HT1080 (cell line): ENCODE results near the gene NOS1AP. TPM values are rescaled to one million over a fixed set of nuclear protein-coding genes. Genes with fewer than 3 reads are reported as not detected.

Experiments used
- DNase-seq: peaks from one replicate; pipeline ENCODE4 v3.0.0-alpha.2; 2015; ENCODE audit warnings: low read depth
- small RNA-seq: library from RNA; depleted of rRNA; stranded (forward); fragments of <200 nt; gene quantifications from one replicate; pipeline ENCODE3, GENCODE V24; 2014
- total RNA-seq: library from RNA; depleted of rRNA; stranded (reverse); fragments of >200 nt; shearing (Covaris generic); gene quantifications from 2 replicates; pipeline ENCODE4 v1.2.3, GENCODE V29; 2014; rRNA removed

NOS1AP gene
- total RNA-seq, 1 experiment from 2014 or later = 1.8 TPM

DNA sequence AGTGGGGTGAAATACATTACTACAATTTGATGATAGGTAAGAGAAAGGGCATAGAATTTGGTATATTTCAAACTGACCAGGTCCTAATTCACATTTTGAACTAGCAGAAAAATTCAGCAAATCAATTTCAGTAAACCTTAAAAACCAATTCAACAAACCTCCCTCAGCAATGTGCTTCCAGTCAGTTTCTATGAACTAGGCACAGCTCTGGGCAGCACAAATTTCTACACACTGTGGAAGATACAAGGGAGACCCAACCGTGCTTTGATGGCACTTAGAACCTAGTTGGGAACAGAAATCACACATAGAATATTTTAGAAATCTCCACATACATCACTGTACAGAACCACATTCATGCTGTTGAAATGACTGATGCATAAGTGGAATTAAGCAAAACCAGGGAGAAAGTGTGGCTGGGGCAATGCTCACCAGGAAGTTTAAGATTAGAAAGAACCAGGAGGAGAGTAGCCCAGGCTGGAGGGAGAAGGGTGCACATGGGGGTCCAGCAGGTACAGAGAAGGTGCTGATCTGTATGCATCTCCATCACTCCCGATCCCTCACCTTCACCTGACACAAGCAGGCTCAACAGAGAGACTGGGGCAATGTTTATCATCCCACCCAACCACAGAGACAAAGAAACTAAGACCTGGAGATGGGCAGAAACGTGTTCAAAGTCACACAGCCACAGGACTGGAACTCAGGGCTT lies 326.9 kb downstream of the NOS1AP start:
- no peak for DNase-seq

DNA sequence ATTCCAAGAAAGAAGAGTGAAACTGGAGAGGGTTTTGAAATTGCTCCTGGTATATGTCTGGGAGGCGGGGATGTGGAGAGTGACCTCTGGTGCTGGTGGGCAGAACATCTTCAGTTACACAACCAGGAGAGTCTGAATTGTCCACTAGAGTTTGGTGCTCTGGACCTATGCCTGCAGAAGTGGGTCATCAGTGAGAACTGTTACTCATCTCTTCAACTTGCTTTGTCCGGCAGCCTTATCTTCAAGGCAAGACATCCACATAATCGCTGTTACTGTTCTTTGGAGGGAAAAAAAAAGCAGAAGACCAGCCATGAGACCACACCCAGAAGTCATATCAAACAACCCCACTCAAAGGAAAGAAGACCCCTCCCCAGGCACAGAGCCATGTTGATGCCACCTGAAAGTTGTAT lies 327.6 kb downstream of the NOS1AP start:
- no peak for DNase-seq

DNA sequence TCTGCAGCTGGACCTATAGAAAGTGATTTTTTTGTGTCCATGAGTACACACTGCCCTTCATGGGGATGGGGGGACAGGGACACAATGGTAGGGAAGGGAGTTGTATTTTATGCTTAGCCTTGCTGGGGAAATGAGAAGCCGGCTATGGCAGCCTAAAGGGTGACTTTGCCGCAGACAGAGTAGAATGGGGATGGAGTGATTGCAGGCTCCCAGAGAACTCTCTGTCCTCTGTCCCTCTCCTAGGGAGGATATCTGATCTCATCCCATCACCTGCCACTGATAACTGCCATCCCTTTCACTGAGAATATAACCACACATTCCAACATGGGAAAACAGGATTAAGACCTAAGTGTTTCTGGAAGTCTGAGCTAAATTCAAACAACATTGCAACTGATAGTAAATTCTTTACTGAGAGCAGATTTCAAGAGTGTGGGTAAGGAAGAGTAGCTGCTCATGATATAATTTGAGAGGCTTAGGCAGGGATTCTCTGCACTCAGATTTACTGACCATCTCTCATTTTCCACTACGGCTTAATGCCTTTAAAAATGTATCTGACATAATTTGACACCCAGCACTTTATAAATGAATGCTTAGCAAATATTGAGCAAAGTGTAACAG lies 328.6 kb downstream of the NOS1AP start:
- DNase-seq = no peak

DNA sequence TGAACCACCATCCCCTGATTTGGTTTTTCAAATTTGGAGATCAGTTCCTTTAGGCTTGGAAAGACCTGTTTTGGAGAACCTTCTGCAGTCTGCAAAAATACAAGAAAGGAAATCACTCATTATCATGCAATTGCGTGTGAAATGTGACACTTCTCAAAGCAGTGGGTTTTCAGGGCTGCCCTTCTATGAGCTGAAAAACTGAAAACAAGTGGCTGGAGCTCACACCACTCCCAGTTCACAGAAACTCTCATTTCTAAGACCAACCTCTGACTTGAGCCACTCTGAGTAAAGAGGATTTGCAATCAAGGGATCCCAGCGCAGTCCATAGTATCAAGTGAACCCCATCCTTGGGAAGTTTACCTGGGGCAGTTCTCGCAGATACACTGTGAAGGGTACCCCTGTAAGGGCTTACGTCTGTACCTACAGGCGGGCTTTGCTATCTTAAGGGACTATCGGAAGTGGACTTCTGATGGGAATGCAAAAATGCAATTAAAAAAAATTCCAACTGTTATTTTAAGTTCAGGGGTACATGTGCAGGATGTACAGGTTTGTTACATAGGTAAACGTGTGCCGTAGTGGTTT lies 329.6 kb downstream of the NOS1AP start:
- DNase-seq = no peak

DNA sequence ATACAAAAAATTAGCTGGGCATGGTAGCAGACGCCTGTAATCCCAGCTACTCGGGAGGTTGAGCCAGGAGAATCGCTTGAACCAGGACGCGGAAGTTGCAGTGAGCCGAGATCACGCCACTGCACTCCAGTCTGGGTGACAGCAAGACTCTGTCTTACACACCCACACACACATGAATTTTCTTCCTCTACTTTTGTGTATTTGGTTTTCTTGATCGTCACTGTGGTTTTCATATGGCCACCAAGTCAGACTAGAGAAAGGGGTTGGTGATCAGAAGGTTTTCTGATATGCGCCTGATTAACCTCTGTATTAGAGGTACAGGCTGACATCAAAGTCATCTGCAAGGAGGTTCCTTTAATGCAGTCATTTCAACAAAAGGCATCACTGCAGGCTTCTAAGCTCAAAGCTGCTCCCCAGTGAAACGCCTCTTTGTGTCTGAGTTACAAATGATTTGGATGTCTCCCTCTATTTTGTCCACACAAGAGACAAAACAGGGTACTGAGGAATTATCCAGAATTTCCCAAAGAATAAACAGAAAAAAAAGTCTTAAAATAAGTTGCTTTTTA lies 331.4 kb downstream of the NOS1AP start:
- no peak for DNase-seq

DNA sequence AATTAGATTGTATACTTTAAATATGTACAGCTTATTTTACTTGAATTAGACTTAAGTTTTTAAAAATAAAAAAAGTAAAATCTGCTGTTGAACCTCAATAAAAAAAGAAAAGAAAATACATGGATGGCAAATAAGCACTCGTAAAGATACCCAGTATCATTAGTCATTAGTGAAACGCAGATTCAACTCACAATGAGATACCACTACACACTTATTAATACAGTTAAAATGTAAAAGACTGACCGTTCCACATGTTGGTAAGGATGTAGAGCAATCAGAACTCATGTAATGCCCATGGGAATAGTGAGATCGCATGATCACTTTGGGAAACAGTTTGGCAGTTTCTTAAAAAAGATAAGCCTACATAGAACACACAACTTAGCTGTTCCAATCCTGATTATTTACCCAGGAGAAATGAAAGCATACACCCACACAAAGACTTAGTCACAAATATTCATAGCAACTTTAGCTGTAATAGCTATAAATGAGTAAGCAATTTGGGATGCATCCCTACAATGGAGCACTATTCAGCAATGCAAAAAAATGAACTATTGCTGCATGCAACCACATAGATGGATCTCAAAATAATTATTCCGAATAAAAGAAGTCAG lies 335.2 kb downstream of the NOS1AP start:
- DNase-seq = peak; percentile 37

DNA sequence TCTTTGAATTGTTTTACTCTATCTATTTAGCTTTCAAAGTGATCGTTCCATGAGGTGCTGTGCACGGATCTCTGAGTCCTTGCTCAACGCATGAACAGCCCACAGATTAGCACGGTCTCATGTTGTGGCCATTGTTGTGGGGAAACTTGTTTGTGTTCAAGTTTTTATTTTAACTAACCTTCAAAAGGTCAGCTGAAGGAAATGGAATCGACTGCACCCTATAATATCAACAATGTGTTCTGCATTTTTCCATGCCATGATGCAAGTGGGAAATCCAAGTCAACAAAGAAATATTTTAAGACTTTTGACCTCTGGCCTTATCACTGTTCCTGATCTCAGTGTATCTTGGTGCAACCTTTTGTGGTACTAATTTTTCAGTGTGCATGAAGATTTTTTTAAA lies 336.3 kb downstream of the NOS1AP start:
- DNase-seq = no peak

DNA sequence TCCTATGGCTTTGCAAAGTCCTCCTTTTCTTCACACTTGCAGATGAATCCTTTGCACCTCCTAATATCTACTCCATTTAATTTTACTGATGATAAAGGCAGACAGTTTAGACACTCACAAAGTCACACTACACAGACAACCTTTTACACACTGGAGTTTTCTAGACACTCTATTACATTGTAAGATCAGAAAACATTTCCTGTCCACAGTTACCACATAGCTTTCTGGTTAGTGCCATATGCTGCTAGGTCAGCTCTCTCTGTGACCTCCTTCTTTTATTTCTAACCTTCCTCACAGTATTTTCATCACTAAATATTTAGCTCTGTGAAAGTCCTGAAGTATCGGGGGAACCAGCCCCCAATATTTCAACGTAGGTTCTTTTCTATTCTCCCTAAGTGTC lies 337.3 kb downstream of the NOS1AP start:
- no peak for DNase-seq

DNA sequence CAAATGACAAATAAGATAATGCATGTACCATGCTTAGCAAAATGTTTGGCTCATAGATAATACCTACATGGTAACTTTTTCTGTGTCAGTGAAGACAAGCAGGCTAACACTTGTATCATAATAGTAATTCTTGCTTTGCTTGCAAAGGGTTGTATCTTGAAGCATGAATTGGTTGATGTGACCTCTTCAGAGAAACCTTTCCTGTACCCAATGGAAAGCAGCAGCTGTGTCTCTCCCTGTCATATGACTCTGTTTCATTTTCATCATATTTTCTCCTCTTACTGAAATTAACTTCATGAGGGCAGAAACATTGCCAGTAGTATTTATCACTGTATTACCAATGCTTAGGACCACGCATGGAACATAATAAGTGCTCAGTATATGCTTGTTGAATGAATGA lies 338.0 kb downstream of the NOS1AP start:
- DNase-seq = no peak

DNA sequence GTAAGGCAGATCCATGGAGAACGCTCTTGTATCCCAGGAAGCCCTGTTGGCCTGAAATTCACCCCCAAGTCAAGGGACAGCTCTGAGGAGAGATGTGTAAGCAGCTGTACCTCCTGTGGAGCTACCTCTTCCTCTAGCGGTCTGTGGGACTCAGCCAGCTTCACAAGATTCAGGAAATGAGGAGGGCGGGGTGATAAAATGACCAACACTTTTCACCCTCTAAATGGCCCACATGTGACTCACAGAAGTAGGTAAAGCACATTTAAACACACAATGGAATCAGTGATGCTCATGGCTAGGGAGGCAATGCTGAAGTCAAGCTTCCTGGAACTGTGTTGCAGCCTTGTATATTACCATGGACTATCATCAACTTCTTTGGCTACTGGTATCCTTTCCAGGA lies 342.5 kb downstream of the NOS1AP start, which contains the start of gene SH2D1B:
Gene SH2D1B, minus strand, starts transcription at position 135 of the 400 bp plus-strand sequence. Its CDS starts 120 bp downstream, at position 15.
- DNase-seq = peak; percentile 93

DNA sequence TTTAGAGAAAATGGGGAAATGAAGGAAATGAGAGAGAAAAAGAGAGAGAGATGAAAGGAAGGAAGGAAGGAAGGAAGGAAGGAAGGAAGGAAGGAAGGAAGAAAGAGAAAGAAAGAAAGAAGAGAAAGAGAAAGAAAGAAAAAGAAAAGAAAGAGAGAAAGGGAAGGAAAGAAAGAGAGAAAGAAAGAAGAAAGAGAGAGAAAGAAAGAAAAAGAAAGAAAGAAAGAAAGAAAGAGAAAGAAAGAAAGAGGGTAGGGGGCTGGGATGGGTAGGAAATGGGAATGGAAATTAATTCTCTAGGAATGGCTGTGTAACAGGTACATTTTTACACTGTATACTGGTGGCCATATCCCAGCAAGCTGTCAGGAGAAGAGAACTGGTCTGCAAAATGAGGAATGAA lies 346.7 kb downstream of the NOS1AP start:
- DNase-seq = no peak

DNA sequence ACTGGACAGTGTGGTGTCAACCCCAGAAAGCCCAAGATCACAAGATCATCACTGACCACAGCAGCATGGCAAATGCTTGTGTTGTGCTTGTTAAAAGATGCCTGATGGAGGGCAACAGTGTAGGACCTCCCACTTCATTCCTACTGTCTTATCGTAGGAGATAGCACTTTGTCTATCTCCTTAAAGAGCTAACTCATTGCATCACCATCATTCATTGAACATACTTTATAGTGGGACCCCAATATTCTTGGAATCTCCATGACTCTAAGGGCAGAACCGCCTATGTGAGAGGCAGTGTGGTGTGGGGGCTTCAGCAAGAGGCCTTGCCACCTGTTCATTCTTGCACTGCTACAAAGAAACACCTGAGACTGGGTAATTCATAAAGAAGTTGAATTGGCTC lies 347.4 kb downstream of the NOS1AP start:
- DNase-seq = no peak

DNA sequence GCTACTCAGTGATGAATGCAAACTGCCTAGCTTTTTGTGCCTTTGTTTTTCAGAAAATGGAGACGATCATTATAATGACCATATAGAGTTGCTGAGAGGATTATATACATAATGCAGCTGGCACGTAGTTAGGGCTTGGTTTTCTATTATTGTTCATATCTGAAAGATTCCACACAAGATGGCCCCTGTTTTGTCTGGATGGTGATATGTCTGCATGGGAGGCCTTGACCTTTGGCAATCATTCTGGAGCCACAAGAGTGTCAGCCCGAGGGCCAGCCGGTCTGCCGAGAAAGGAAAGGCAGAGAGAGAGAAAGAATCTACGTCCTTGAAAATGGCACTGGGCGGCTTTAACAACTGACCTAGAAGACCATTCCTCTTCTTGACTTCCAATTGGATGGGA lies 348.2 kb downstream of the NOS1AP start:
- no peak for DNase-seq

DNA sequence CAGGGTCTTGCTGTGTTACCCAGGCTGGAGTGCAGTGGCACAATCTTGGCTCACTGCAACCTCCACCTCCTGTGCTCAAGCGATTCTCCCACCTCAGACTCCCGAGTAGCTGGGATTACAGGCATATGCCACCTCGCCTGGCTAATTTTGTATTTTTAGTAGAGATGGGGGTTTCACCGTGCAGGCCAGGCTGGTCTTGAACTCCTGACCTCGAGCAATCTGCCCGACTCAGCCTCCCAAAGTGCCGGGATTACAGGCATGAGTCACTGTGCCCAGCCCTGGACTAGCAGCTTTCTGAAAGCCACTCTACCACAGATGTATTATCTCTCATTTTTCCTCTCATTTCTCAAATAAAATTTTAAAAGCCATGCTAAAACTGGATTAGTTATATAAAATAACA lies 349.1 kb downstream of the NOS1AP start:
- DNase-seq = peak; percentile 33

DNA sequence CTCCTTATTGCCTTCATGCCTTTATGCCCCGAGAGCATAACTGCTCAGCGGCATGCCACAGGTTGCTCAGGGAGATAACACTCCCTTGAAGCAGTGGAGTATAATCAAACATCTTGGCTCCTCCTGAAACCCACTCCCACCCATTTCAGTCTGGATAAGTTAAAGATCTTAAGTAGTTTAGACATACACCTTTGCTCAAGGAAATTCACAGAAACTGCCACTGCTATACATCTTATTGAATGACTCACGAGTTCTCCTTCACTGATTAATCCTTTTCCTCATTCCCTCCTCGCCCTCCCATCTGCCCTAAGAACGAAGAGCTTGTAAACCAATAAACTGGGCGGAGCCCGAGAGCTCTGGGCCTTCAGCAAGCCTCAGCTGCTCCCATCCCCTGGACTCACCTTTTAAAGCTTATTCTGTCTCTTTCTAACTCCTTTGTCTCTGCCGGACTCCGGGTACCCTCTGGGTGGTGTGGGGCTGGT lies 350.0 kb downstream of the NOS1AP start:
- DNase-seq = peak; percentile 59

Small RNA genes within 50 kb of the gene (small RNA-seq; reads per million reads assigned to genes)
- gene MIR4654 = not detected
- gene MIR556 = not detected
- gene RNA5SP61 = not detected

Other genes with a start within 250 kb of the NOS1AP start
- 1.1 and 2.2 TPM in 2 replicates for gene OLFML2B, start 45.8 kb upstream of the NOS1AP start, total RNA-seq